HG02938 (cell line): ENCODE measurements around the gene SYNGR3.

ENCODE experiments used
- ATAC-seq: cut with Tn5 transposase; IDR thresholded peaks from one replicate; pipeline ENCODE4 v1.9.1; 2021; ENCODE audit warnings: mild to moderate bottlenecking, moderate library complexity; ENCODE audit not compliant: unreplicated experiment

The SYNGR3 gene

DNA sequence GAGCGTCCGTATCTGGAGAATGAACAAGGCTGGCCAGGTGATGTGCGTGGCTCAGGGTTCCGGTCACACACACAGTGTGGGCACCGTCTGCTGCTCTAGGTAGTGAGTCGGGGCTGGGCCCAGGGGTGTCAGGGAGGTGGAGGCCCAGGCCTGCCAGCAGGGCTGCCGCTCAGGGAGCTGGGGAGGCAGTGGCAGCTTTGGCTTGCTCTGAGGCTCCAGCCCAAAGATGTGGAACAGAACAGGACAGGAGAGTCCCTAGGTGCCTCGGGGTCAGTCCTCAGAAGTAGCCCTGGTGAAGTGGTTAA, 13.6 kb upstream of the SYNGR3 start:
- no peak for ATAC-seq

DNA sequence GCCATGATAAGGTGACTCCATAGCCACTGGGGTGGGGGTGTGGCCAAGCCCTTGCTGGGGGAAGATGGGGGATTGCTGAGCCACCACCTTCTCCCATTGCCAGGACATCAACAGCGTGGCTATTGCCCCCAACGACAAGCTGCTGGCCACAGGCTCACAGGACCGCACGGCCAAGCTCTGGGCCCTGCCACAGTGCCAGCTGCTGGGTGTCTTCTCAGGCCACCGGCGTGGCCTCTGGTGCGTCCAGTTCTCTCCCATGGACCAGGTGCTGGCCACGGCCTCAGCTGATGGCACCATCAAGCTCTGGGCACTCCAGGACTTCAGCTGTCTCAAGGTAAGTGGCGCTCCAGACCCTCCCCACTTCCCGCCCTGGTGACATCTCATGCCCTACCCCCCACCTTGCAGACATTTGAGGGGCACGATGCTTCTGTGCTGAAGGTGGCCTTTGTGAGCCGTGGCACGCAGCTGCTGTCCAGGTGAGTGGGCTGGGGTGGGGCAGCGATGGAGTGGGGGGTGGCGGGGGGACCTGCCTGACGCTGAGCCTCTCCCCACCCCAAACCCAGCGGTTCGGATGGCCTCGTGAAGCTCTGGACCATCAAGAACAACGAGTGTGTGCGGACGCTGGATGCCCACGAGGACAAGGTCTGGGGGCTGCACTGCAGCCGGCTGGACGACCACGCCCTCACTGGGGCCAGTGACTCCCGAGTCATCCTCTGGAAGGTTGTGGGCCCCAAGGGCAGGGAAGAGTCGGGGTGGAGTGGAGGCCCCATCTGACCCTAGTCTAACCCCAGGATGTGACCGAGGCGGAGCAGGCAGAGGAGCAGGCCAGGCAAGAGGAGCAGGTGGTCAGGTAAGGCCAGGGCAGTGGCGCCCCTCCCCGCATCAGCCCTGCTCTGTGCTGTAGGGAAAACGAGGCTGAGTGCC, 12.6 kb upstream of the SYNGR3 start:
- ATAC-seq: no peak

DNA sequence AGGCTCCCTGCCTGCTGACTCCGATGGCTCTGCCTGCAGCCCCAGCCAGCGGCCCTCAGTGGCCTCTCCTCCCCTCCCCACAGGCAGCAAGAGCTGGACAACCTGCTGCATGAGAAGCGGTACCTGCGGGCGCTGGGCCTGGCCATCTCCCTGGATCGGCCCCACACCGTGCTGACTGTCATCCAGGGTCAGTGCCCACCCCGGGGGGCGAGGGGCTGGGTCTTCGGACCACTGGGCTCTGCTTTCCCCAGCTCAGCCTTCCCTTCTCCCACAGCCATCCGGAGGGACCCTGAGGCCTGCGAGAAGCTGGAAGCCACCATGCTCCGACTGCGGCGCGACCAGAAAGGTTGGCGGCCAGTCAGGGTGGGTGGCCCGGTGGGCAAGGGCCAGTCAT, 11.9 kb upstream of the SYNGR3 start:
- ATAC-seq: no peak

DNA sequence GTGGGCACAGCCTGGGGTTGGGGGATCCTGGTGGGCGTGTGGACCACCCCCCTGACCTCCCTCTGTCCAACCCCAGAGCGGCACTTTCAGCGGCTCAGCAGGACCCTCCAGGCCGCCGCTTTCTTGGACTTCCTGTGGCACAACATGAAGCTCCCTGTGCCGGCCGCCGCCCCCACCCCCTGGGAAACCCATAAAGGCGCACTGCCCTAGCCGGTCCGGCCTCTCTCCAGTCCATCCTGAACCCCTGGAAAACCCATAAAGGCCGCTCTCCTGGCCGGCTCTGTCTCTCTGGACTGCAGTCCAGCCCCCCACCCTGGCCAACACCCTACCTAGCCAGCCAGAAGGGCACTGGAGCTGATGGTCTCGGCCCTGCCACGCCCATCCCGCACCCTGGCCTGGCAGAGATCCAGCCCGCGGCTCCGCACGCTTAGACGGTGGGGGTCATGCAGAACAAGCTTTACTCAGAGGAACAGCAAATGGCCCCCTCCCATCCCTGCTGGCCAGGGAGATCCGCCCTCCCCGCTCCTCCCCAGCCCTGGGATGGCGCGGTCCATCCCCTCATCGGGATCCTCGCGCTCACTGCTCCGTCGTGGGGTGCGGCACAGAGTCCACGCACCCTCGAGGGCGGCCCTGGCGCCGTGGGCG, 11.2 kb upstream of the SYNGR3 start:
- ATAC-seq: no peak

DNA sequence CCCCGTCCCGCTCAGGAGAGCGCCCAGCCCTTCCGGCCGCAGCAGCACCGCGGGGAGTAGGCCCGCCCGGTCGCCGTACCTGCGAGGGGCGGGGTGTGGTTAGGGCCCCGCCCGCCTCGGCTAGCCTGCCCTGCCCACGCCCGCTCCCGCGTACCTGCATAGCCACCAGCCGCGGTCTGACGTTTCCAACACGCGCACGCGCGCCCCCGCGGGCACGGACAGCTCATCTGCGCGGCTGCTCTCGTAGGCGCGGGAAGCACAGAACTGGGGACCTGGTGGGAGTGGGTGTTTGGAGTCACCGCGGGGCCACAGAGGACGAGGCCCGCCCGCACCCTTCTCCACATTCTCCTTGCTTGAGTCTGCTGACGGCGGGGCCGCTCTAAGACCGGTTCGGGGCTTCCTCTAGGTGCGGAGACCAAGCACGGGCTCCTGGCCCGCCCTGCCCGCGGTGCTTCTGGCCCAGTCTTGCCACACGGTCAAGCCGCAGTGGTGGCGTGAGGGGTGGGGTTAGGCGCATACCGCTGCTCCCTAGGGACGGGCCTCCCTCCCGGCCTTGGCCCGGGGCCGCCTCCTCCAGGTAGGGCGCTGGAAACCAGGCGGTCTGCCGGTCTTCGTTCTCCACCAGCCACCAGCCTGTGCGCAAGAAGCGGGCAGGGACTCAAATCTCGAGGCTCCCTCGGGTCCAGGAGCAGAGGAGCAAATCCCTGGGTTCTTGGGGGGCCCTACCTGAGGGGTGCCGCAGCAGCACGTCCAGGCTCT, 10.3 kb upstream of the SYNGR3 start:
- ATAC-seq: no peak

DNA sequence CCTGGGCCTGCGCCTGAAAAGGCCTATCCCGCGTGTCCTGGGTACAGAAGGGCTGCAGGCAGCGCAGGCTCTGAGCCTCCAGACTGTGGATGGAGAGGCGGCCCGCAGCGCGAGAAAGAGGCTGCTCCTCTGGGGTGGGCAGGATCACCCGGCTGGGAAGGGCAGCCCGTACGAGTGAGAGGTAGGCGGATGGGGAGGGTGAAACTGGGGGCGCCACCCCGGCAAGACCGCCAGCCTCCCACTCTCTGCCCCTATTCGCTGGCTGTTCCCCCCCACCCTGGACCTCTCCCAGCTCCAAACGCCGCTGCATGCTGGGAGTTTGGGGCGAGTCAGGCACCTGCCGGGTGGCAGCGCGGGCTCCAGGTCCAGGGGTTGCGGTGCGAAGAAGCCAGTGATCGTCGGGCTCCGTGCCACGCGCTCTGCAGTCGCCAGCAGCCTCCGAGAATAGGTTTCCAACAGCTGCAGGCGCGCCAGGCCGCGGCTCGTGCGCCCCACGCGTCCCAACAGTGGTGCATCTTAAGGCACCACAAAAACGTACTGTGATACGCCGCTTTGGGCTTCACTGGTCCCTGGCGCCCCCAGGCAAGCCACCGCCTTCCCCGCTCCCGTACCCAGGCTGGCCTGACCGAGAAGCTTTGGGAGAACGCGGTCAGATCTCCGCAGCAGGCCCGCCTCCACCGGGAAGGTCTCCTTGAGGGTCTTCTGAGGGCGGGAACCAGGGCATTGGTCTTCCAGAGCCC, 9.6 kb upstream of the SYNGR3 start:
- no peak for ATAC-seq

DNA sequence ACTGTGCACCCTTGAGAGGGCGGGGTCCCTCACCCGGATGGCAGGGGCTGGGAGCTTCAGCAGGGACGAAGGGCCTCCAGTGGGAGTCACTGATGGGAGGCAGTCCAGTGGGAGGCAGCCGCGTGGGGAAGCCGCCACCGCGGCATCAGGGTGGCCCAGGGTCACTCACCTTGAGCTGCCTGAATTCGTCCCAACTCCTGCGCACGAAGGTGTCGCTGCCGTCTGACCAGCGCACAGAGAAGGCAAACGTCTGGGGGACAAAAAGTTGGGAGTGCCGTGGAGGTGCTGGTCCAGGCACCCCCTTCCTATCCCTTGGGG, 9.0 kb upstream of the SYNGR3 start:
- no peak for ATAC-seq

DNA sequence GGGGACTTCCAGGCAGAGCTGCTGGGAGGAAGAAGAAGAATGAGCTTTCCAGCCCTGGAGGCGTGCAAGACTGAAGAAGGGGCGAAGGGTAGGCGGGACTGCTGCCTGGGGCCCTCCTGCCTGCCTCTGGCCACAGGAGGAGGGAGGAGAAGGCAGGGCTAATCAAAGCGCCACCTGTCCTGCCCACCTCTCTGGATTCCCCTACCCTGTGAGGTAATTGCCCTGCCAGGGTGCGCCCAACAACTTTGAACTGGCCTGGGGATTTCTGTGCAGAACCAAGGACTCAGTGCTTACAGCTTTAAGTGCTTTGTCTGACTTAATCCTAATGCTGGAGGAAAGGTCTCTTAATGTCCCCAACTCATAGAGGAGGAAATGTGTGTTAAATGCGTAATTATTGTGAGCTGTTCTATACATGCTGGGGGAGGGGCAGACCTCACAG, 8.4 kb upstream of the SYNGR3 start, which contains the start of gene NOXO1:
NOXO1 (minus strand) TSS at position 72 of the 439 bp plus-strand sequence. CDS start 290 bp downstream, outside the sequence.
- ATAC-seq: no peak

DNA sequence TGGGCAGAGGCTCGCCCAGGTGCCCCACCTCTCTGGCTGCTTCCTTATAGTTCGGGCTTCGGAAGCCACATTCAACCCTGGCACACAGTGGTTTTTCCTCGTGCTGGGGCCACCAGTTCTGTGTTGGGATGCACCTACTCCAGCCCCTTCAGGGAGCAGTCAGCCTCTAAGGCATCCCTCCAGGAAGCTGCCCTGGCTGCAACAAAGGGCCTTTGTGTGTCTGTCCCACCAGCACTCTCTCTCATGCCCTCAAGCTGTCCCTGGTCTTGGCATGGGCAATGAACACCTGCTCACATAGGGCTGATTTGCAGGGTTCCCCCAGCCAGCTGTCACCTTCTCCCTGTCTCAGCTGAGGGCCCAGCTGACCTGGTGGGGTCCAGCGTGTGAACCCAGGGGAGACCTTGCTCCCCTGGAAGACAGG, 7.7 kb upstream of the SYNGR3 start:
- ATAC-seq: no peak

DNA sequence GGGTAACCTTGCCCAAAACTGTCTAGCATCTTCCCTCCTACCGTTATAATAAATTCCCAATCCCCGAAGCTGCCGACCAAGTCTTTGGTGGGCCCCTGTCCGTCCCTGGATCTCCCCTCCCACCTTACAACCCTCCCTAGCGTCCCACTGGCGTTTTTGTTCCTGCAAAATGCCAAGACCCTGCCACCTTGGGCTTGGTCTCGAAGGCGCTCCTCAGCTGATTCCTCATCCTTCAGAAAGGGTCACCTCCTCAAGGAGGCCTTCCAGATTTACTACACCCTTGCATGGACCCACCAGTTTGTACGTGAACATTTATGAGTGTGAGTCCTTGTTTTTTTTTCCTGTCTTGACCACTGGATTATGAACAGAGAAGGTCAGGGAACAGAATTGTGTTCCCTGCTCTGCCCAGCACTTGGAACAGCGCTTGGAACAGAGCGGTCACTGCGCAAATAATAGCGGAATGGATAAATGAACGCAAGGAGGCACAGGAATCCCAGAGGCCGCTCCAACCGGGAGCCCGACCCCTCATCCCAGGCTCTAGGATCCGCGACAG, 6.7 kb upstream of the SYNGR3 start:
- no peak for ATAC-seq

DNA sequence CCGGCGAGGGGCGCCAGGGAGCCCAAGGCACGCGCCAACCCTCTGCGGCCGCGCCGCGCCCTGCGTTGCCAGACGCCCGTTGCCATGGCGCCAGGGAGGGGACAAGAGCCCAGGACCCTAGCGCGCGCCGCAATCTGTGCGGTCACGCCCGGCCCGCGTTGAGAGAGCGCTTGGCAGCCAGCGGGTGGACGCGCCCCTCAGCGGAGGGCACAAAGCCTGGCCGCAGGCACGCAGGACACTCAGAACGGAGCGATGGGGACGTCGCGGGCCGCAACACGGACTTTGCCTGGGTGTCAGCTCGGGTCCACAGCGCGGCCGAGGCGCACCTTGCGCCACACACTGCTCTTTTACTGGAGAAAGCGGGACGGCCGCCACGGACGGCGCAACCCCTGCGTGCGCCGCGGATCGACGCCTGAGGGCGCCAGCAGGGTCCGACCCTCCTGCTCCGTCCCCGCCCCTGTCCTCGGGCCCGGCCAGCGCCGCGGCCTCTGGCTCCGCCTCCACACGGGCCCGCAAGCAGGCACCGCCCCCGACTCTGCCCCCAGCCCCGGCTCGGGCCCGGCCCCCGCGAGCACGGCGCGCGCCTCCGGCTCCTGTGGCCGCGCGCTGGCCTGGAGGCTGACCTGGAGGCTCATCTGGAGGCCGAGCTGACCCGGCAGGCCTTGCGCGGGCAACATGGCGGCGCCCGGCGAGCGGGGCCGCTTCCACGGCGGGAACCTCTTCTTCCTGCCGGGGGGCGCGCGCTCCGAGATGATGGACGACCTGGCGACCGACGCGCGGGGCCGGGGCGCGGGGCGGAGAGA, 6.0 kb upstream of the SYNGR3 start, which contains the start of gene GFER:
GFER (plus strand) TSS at position 650 of the 803 bp plus-strand sequence; CDS start at position 676, 26 bp downstream.
- peak; percentile 58 for ATAC-seq

DNA sequence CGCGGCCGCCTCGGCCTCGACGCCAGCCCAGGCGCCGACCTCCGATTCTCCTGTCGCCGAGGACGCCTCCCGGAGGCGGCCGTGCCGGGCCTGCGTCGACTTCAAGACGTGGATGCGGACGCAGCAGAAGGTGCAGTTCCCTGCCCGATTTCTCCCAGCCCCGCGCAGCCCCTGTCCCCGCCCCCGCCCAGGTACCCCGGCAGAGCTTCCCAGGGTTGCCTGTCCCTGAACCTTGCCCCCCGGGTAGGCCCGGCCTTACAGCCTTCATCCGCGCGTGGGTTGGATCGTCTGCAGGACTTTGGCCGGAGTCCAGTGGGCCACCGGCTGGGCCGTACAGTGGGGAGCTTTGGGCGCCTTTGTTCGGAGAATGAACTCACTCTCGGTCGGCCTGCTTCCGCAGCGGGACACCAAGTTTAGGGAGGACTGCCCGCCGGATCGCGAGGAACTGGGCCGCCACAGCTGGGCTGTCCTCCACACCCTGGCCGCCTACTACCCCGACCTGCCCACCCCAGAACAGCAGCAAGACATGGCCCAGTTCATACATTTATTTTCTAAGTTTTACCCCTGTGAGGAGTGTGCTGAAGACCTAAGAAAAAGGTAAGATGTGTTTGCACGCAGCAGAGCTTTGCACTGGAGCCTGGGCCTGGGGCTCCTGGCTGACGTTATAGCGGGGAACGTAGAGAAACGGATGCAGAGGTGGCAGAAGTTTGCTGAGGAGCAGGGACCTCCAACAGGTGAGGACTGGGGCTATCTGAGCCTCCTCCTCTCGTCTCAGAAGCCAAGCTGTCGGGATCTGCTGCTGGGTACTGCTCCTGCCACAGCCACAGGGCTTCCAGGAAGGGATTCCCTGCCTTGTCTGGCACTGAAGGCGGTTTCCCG, 5.2 kb upstream of the SYNGR3 start:
- no peak for ATAC-seq

DNA sequence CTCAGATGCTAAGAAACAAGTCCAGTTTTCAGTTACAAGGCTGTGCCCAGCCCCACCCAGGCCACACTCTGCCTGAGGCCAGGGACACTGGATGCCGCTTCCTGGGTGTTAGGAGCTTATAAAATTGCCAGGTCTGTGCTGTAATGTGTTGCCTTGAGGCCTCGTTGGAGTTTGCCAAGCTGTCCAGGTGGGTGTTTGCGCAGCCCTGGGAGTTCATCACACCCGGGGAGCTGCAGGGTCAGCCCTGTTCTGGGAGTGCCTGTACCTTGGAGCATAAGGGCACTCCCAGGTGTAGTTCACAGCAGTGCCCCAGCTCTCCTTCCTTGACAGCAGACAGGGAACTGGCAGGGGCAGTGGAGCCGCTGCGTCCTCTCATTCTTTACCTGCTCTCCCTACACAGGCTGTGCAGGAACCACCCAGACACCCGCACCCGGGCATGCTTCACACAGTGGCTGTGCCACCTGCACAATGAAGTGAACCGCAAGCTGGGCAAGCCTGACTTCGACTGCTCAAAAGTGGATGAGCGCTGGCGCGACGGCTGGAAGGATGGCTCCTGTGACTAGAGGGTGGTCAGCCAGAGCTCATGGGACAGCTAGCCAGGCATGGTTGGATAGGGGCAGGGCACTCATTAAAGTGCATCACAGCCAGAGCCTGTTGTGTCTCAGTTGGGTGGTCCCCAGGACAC, 4.2 kb upstream of the SYNGR3 start:
- ATAC-seq: no peak

DNA sequence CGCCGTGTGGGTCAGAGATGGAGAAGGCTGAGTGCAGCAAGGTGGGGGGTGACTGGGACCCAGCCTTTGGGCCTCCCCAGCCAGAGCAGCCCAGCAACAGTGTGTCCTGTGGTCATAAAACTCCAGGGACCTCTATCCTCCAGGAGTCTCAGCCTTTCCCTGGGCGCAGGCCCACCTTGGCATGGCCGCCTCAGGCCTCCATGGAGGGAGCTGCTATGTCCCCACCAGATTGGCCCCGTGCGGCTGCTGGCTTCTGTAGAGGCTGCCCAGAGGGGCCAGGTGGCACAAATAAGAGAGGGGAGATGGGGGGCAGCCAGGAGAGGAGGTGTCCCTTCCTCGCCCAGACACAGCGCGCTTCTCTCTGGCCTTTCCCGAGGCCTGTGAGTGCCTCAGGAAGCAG, 2.6 kb upstream of the SYNGR3 start:
- ATAC-seq: no peak

DNA sequence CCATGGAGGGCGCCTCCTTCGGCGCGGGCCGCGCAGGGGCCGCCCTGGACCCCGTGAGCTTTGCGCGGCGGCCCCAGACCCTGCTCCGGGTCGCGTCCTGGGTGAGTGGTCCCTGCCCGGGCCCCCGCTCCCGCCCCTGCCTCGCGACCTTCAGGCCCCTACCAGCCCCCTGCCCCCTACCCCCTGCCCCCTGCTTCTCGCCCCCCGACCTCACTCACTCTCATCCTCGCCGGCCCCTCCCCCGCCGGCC, 256 bp downstream of the SYNGR3 start:
- ATAC-seq: no peak

DNA sequence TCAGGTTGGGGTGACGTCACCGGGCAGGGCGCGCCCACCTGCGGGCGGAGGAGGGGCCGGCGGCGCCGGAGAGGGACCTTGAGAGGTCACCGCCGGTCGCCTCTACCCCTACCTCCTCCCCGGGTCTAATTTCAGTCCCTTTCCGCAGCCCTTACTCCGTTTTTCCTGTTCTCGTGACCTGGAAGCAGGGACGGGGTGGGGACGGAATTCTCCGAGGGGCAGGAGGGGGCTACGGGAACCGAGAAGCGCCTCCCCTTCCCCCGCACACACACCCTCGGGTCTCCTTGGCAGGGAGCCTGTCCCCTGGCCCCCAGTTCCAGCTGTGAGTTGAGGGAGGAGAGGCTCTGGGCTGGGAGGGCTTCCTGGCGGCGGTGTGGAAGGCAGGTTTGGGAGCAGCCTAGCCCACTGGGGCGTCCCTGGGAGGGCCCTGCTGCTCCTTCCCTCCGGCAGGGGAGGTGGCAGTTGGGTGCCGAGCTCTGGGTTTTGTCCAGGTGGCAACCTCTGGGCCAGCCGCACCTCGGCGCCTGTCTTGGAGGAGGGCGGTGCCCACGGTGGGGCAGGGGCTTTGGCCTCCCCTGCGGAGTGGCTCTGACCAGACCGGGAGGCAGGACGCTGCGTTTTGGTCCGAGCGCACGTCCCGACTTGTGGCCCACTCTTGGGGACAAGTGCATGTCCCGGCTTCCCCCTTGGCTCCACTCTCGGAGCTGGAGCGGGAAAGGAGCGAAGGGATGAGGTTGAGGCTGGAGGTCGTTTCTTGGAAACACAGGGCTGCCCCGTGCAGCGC, 773 bp downstream of the SYNGR3 start:
- no peak for ATAC-seq

DNA sequence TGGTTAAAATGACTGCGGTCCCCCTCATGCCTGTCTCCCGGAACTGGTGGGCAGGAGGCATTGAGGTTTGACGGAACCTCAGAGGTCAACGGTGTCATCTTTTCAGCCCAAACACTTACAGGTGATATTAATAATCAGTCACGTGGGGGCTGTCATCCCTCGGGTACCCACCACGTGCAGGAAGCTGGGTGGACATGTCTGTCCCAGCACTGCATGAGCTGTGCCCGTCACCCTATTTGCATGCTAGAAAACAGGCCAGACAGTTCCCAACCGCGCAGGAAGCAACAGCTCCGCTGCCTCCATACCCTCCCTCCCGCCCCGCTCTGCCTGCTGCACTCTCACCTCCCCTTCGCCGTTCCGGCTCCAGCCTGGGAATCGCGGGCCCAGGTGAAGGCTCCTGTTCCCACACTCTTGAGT, 1.4 kb downstream of the SYNGR3 start:
- no peak for ATAC-seq

DNA sequence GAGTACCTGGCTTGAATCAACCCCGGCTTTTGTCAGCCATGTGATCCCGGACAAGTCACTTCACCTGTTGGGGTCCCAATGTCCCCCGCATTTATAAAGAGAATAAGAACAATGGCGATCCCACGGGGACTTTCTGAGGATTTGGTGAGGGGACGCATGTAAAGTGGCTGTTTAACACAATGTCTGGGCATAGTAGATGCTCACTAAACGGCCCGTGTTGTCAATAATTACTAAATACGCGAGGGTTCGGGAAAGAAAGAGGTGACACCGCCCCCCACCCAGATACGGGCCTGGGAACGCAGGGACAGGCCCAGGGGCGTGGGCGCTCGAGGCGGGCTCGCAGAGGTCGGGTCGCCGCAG, 1.8 kb downstream of the SYNGR3 start:
- no peak for ATAC-seq
